Hematopoietic multipotent progenitor cell treated with erythropoietin and hydrocortisone succinate and interleukin-3 and kit ligand, for 4 days (in vitro differentiated cells): ENCODE measurements around the gene DET1.
A peak's percentile ranks its signal among the peaks of the same experiment; 100 is the strongest.
"Not testable (repeated sequence)": the region's sequence is repeated elsewhere in the genome, so short reads cannot be mapped to it uniquely, and the experiment has no call there.

Source experiments
- DNase-seq: peaks from one replicate; pipeline ENCODE4 v3.0.0-alpha.2; 2015

Gene DET1

GRCh38 chr15:88491158-88491557 is 55.3 kb downstream of the DET1 start:
- peak; percentile 13 for DNase-seq

GRCh38 chr15:88490036-88490435 is 56.4 kb downstream of the DET1 start:
- no peak for DNase-seq

GRCh38 chr15:88489321-88489720 is 57.2 kb downstream of the DET1 start:
- DNase-seq: no peak

- DNase-seq: no peak
Observed at GRCh38 chr15:88487796-88488523, 58.5 kb downstream of the DET1 start.

GRCh38 chr15:88487178-88487795 is 59.2 kb downstream of the DET1 start:
- no peak for DNase-seq

- no peak for DNase-seq
Observed at GRCh38 chr15:88484682-88485331, 61.7 kb downstream of the DET1 start.

- no peak for DNase-seq
Observed at GRCh38 chr15:88482263-88482662, 64.2 kb downstream of the DET1 start.

- DNase-seq: no peak
Observed at GRCh38 chr15:88480981-88481380, 65.5 kb downstream of the DET1 start.

- no peak for DNase-seq
Observed at GRCh38 chr15:88479169-88479568, 67.3 kb downstream of the DET1 start.

GRCh38 chr15:88477904-88478303 is 68.6 kb downstream of the DET1 start:
- DNase-seq: no peak

- no peak for DNase-seq
Observed at GRCh38 chr15:88477126-88477525, 69.4 kb downstream of the DET1 start.

GRCh38 chr15:88476635-88477060 is 69.8 kb downstream of the DET1 start:
- DNase-seq: peak; percentile 80

- not testable (repeated sequence) for DNase-seq
Observed at GRCh38 chr15:88473661-88474293, 72.7 kb downstream of the DET1 start.

GRCh38 chr15:88472225-88472624 is 74.3 kb downstream of the DET1 start:
- DNase-seq: no peak

- no peak for DNase-seq
Observed at GRCh38 chr15:88470625-88471372, 75.7 kb downstream of the DET1 start.

GRCh38 chr15:88469321-88469720 is 77.2 kb downstream of the DET1 start:
- DNase-seq: no peak

GRCh38 chr15:88468721-88469120 is 77.8 kb downstream of the DET1 start:
- DNase-seq: not testable (repeated sequence)

GRCh38 chr15:88467935-88468528 is 78.4 kb downstream of the DET1 start:
- peak; percentile 52 for DNase-seq

- DNase-seq: peak; percentile 96
Observed at GRCh38 chr15:88467073-88467934, 79.2 kb downstream of the DET1 start, which contains the start of the genes MRPL46 and MRPS11. MRPL46 (minus strand) TSS chr15:88467388; CDS start chr15:88467377, 11 bp downstream. MRPS11 (plus strand) TSS chr15:88467708; CDS start chr15:88467718, 10 bp downstream.

- peak; percentile 58 for DNase-seq
Observed at GRCh38 chr15:88465633-88466224, 80.8 kb downstream of the DET1 start.
